Lung (tissue), 12 donors: ENCODE measurements around the gene ASCC2. TPM values are rescaled to one million over a fixed set of nuclear protein-coding genes. Genes with fewer than 3 reads are reported as not detected.
A peak's percentile ranks its signal among the peaks of the same experiment; 100 is the strongest.

Experiments
- ATAC-seq: fragments of 200-7000 bp; cut with Tn5 transposase; one replicate; pipeline ENCODE4 v1.9.1; 2020; ENCODE audit warnings: moderate number of reproducible peaks; ENCODE audit not compliant: insufficient read depth, low FRiP score
- DNase-seq, 3 donors: peaks; one replicate each; pipeline ENCODE4 v3.0.0-alpha.2; 2013 to 2017
- H3K27ac ChIP-seq, 2 donors: one replicate each; pipeline ENCODE4 v1.5.1; 2013; ENCODE audit warnings: mild to moderate bottlenecking in 2 of 2, moderate library complexity in 2 of 2, control low read depth in 1 of 2, inconsistent platforms in 1 of 2, low read depth in 1 of 2, low read length in 1 of 2
- H3K27me3 ChIP-seq, 3 donors: one replicate each; pipeline ENCODE4 v1.5.1; 2013; ENCODE audit warnings: low read length in 2 of 3; ENCODE audit not compliant: control insufficient read depth in 3 of 3, insufficient read depth in 3 of 3
- H3K36me3 ChIP-seq, 4 donors: one replicate each; pipeline ENCODE4 v1.5.1; 2013; ENCODE audit warnings: low read length in 4 of 4, mild to moderate bottlenecking in 1 of 4, moderate library complexity in 1 of 4; ENCODE audit not compliant: control insufficient read depth in 4 of 4, insufficient read depth in 4 of 4
- H3K4me1 ChIP-seq, 5 donors: one replicate each; pipeline ENCODE4 v1.5.1; 2013; ENCODE audit warnings: low read length in 5 of 5, mild to moderate bottlenecking in 2 of 5, moderate library complexity in 1 of 5; ENCODE audit not compliant: control insufficient read depth in 5 of 5, insufficient read depth in 5 of 5
- H3K4me3 ChIP-seq: one replicate; pipeline ENCODE4 v1.5.1; 2013; ENCODE audit warnings: mild to moderate bottlenecking, control low read depth, moderate library complexity
- H3K9ac ChIP-seq, 2 donors: one replicate each; pipeline ENCODE4 v1.5.1; 2013; ENCODE audit warnings: low read length in 2 of 2, control low read depth in 1 of 2; ENCODE audit not compliant: insufficient read depth in 1 of 2
- H3K9me3 ChIP-seq, 4 donors: one replicate each; pipeline ENCODE4 v1.5.1; 2013; ENCODE audit warnings: low read length in 3 of 4, mild to moderate bottlenecking in 1 of 4, moderate library complexity in 1 of 4; ENCODE audit not compliant: control insufficient read depth in 4 of 4, insufficient read depth in 3 of 4
- CTCF ChIP-seq: IDR thresholded peaks from 2 replicates; pipeline ENCODE4 v1.5.1; 2012; ENCODE audit warnings: mild to moderate bottlenecking; ENCODE audit errors: control extremely low read depth, extremely low read depth
- WGBS, 2 donors: extraction: QIAGEN DNeasy Blood & Tissue Kit; methylation state at CpG; one replicate each; pipeline ENCODE4 v1.1.7; 2013; 5-methylcytosine and 5-hydroxymethylcytosine counted together
- polyA plus RNA-seq, 2 donors: library from polyadenylated mRNA; stranded (reverse); fragments of 200-250 nt; gene quantifications; one replicate each; pipeline ENCODE4 v1.2.1, GENCODE V29; 2013
- total RNA-seq, 2 donors: library from RNA; depleted of rRNA in 1 of 2; stranded (reverse); fragments of >200 nt in 1 of 2; gene quantifications; one replicate each; pipeline ENCODE4 v1.2.1, GENCODE V29; 2014 to 2021
- donor health status: control.
- donor health status: control.
- donor health status: Bipolar disorder and iron deficiency.
- donor health status: healthy.
- donor health status: DM: yes; HTN: yes; CAD: no.

The ASCC2 gene
- total and polyA plus RNA-seq, 4 donors = 38.6 to 61.6 (median 53.6) TPM

GRCh38 chr22:29821291-29822016 is 16.6 kb downstream of the ASCC2 start:
- peak; percentile 75 to 90 (median 83) for DNase-seq
- Histone ChIP-seq H3K9ac (no peak overlapping the region), H3K27me3 (no peaks in the 10 kb centered on the region), H3K36me3 (peaks cover 9 to 33% (median 17%) of the 10 kb centered on the region in 4 donors), H3K4me1 (peaks cover 0 to 5% (median 0%) of the 10 kb centered on the region in 5 donors), H3K9me3 (no peaks in the 10 kb centered on the region), H3K27ac (peak overlapping the region; percentile 68 to 77), H3K4me3 (no peak overlapping the region)
- no peak for TF ChIP-seq CTCF
- ATAC-seq = peak; percentile 92
- WGBS, 2 donors = 36 to 39% methylated on average over 7 of the region's 7 CpGs

GRCh38 chr22:29820961-29821290 is 17.1 kb downstream of the ASCC2 start:
- Histone ChIP-seq H3K9me3 (no peaks in the 10 kb centered on the region), H3K4me3 (no peak overlapping the region), H3K36me3 (peaks cover 11 to 36% (median 17%) of the 10 kb centered on the region in 4 donors), H3K4me1 (peaks cover 0 to 5% (median 3%) of the 10 kb centered on the region in 5 donors), H3K27me3 (no peaks in the 10 kb centered on the region), H3K9ac (no peak overlapping the region), H3K27ac (peak overlapping the region; percentile 68 to 77)
- peak; percentile 38 for ATAC-seq
- 49 to 54% methylated on average over 7 of the region's 7 CpGs for WGBS, 2 donors
- TF ChIP-seq CTCF = no peak
- DNase-seq = no peak

- 76 to 91% methylated on average over 2 of the region's 2 CpGs for WGBS, 2 donors
- H3K4me1 ChIP-seq = peaks cover 0 to 5% (median 4%) of the 10 kb centered on the region in 5 donors
- DNase-seq = no peak
- no peak overlapping the region for H3K9ac ChIP-seq
- no peaks in the 10 kb centered on the region for H3K9me3 ChIP-seq
- H3K4me3 ChIP-seq = no peak overlapping the region
- no peak for TF ChIP-seq CTCF
- H3K27ac ChIP-seq = no peak overlapping the region
- peaks cover 16 to 33% (median 19%) of the 10 kb centered on the region in 4 donors for H3K36me3 ChIP-seq
- H3K27me3 ChIP-seq = no peaks in the 10 kb centered on the region
- no peak for ATAC-seq
Observed at GRCh38 chr22:29819501-29819900, 18.6 kb downstream of the ASCC2 start.
